ELR (cell line): ENCODE data around the gene FZD10.

Source experiments
- DNase-seq: peaks from one replicate; pipeline ENCODE4 v3.0.0-alpha.2; 2015; ENCODE audit warnings: low read depth

FZD10 gene

GRCh38 chr12:130205495-130205894 lies 43.2 kb downstream of the FZD10 start:
- DNase-seq, result no peak

- no peak for DNase-seq
Measured at GRCh38 chr12:130212384-130212989, 50.2 kb downstream of the FZD10 start.

DNA sequence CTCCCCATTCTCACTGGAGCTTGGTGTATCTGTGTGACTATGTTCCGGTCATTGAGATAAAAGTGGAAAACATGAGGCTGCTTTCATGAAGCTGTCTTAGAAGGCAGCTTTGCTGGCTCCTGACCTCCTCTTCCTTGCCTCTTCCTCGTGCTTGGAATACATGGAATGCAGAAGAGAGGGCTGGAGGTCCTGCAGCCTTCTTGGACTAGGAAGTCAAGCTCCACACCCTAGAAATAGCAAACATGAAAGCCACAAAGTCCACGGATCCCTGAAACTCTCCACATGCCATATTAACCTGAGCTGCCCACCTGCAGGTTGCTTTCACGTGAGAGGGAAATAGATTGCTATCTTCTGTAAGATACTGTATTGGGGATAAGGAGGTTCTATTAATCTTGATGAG lies 51.0 kb downstream of the FZD10 start:
- DNase-seq, result no peak

GRCh38 chr12:130214686-130215395 lies 52.6 kb downstream of the FZD10 start:
- no peak for DNase-seq
